HG02759 (cell line): ENCODE results near the gene CMTM8.

Experiments used
- ATAC-seq: cut with Tn5 transposase; IDR thresholded peaks from one replicate; pipeline ENCODE4 v1.9.1; 2021; ENCODE audit warnings: mild to moderate bottlenecking, moderate library complexity; ENCODE audit not compliant: unreplicated experiment

Gene CMTM8

DNA sequence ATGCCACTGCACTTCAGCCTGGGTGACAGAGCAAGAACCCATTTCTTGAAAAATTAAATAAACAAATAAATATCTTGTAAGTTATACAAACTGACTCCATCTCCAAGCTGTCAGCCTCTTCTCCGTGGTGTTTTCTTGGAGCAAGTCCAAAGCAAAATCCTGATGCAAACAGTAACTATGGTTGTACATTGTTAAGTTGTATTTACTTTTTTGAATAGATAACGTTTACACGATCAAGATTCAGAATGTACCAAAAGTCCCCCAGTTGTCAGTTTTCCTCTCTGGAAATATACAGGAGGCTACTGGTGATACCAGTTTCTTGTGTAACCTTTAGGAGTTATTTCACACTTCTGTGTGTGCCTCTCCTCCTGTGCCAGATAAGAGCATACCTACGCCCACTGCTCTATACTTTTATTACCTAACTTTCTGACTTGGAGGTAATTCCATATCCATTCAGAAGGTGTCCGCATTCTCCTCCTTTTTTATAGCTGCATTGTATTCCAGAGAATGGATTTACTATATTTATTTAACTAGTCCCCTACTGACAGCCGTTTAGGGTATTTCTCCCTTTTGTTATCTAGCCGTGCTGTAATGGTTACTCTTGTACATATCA, 167.3 kb downstream of the CMTM8 start:
- ATAC-seq: no peak

DNA sequence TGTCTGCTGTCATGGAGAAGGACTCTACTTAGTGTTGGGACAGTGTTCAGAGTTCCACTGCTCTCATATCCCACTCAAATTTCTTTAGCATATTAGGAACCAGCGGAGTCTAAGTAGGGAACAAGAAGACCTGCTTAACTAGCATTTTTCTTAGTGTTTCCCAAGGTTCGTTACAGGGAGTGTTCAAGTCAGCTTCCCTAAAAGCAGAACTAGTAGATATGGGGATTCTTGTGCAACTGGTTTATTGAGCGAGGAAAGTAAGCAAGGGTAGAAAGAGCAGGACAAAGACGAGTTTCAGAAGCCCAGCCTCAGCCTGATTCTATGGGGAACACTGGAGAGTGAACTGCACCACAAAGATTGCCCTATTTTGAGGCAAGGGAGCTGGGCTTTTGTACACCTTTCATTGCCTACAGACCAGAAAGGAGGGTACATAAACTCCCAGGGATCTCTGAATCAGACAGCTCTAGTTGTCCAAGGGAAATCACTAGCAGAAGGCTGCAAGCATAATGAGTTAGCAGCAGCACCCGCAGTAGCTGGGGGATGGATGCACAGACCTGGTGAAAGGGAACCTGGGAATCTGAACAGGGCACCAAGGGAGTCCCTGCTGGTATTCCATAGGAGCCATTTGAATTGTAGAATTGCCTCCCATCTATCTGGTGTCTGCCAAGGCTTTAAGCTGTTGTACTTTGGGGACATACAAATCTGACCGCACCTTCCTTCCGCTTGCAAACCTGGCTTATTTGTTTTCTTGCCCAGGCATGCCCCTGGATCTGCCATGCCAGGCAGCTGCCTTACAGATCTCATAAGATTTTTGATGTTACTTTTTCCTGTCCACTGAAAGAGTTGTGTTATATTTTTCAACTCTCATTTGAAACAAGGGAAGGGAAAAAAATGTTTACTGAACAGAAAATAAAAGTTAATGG, 168.3 kb downstream of the CMTM8 start:
- ATAC-seq: no peak

DNA sequence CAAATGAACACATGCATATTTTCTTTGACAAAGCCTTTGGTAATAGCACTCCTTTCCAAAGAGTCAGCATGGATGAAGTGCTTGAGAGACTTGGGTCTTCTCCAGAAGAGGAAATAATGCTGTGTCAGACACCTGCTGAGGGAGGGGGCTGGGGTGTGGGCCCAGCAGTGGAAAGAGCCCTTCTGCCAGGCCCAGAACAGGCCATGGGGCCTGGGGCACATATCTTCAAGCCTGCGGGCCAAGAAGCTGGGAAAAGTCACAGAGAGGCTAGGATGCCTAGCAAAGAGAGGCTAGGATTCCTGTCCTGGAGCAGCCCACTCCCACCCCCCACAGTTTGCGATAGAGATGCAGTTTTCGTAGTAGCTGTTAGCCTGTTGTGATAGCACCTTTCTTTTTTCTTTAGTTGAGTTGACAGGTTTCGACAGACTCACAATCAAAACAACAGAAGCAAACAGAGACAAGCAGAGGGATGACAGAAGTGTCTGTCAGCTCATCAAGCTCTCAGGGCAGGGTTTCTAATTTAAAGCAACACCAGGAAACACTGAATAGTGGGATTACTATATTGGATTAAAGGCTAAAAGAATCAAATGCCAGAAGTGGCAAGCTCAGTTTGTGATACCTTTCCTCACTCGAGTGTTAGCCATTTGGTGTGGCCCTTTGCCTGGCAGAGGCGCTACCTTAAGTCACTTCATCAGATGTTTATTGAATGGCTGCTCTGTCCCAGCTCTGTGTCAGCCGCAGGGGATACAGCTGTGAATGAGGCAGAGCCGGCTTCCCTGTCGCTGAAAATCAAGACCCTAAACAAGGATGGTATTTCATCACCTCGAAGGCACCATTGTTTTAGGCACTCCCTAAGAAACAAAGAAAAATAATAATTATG, 172.1 kb downstream of the CMTM8 start:
- no peak for ATAC-seq

DNA sequence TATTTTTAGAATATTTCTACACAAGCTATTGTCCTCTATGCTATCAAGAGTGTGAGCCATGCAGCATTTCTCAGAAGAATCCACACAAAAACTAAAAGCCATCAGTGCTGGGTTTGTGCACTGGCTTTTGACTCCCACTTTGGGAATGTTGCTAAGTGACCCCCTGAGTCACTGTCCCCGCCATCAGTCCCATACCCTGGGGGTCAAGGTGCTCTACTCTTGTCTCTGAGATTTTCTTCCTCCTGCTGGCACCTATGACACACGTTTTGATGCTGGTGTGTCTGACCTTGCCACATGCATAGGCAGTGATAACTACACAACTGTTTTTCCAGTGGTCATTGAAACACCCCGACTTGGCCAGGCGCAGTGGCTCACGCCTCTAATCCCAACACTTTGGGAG, 173.0 kb downstream of the CMTM8 start:
- no peak for ATAC-seq

DNA sequence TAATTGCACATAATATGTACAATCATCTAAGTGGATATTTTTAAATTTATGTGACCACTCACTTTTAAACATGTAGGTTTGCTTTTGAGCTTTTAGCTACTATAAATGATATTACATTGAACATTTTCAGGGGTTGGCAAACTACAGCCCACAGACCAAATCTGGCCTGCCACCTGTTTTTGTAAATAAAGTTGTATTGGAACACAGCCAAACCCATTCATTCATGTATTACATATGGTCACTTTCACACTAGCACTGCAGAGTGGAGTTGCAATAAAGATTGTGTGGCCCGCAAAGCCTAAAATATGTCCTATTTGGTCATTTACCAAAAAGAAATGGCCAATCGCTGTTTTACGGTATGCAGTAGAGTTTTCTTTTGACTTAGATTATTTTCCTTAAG, 174.4 kb downstream of the CMTM8 start:
- no peak for ATAC-seq

DNA sequence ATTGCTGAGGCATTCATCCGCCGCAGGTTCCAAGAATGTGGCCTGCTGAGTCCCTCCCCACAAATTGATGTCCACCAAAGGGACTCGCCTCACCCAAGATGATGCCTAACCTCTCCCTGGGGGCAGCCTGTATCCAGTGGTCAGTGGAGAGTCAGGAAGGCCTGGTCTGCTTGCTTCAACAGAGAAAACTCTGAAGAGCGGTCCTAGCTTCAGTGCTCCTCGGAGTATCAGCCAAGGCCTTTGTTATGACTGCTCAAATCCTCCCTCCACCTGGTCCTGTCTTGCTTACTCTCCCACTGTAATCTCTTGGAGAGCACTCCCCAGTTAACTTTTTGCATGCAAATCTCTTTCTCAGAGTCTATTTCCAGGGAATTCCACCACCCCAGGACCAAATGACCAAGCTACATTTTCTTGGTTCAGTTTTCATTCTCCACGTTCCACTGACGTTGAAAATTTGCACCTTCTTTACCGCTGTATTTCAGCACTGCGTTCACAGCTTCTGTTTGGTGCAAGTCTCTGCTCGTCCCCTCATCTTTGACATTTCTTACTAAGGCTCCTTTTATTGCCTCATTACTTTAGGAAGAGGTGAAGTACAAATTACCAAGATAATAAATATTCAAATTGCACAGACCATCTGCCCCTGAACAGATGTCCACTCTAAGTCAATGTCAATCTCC, 175.5 kb downstream of the CMTM8 start:
- no peak for ATAC-seq

DNA sequence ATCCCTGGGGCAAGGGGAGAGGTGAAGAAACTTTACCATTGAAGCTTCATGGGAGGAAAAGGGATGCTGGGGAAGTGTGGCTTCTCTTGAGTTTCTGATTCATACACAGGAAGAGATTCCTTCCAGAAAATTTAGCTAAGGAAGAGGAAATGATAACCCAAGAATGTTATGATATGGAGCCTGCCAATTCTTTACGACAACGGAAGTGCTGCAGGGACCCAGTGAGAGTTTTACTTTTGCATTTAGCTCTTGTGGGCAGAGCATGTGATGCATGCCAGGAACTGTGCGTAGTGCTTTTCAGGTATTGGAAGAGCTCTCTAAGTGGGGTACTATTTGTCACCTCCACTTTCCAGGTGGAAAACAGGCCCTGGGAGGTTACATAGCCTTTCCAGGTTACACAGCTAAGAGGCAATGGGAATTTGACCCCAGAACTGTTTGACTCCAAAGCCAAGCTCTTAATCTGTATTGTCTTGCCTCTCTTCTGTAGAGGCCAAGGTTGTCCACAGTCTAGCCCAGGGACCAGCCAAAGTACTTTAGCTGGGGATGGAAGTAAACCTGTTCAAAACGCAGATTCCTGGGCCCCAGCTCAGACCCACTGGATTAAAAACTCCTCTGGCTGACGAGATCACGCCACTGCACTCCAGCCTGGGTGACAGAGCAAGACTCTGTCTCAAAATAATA, 176.2 kb downstream of the CMTM8 start:
- ATAC-seq: no peak

DNA sequence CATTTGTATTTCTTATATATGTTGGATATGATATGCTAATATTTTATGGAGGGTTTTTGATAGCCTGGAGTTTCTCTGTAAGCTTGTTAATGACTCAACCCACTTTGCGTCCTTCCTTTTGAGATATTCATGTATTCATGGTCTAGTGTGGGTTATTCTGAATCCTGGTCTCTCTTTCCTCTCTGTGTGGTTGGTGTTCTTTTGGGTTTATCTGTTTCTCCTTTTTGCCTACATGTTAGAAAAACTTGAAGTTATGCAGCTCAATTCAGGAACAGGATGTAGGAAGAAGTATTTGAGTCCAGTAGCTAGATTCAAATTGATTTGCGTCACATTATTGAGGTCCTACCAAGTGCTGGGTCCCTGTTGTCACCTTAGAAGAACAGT, 181.3 kb downstream of the CMTM8 start:
- no peak for ATAC-seq
